K562 (cell line): ENCODE results near the gene KRTAP10-8. TPM values are rescaled to one million over a fixed set of nuclear protein-coding genes. Genes with fewer than 3 reads are reported as not detected.

Source experiments
- ATAC-seq: fragments of 200-7000 bp; cut with Tn5 transposase; 3 replicates; pipeline ENCODE4 v1.9.1; 2020; ENCODE audit warnings: moderate library complexity
- BruUV-seq: library from RNA; stranded (reverse); fragments of 400-500 nt; replicated peaks from 2 replicates; lab custom pipeline; 2021; lab: Mats Ljungman, UMichigan
- CTCF ChIA-PET: fragments of 300-600 bp; formaldehyde crosslinking; extraction: SDS; loops from one replicate; lab custom pipeline; 2021; ENCODE audit warnings: low intra/inter-chr PET ratio; lab: Yijun Ruan, JAX
- POLR2A ChIA-PET: fragments of 300-600, 350-650 bp; sonication (Branson Sonifier 250); formaldehyde crosslinking; extraction: SDS; loops from one replicate; lab custom pipeline; 2021; ENCODE audit warnings: antibody characterized with exemption, inconsistent platforms; lab: Yijun Ruan, JAX
- DNase-seq, 4 experiments: peaks; one replicate each; pipeline versions ENCODE4 v3.0.0 to v3.0.0-alpha.2; 2011 to 2018; ENCODE audit warnings: low spot score in 3 of 4, mixed read lengths in 3 of 4; ENCODE audit errors: extremely low read depth in 1 of 4
- FAIRE-seq: peaks from 2 replicates; lab custom pipeline; 2011; peaks lifted over from hg19 to GRCh38; lab: Jason Lieb, UNC
- H2AFZ ChIP-seq: 2 replicates; pipeline ENCODE4 v1.6.0; 2011; ENCODE audit warnings: low read depth, low read length, control low read depth, inconsistent platforms
- H3K27ac ChIP-seq: fragments of 200-600 bp; 3 replicates; pipeline ENCODE4 v1.8.0; 2011; ENCODE audit warnings: low read depth, mild to moderate bottlenecking, control low read depth, inconsistent platforms, low read length, moderate library complexity, mixed read lengths; ENCODE audit errors: extremely low read depth
- H3K27me3 ChIP-seq, 2 experiments: fragments of 300-600 bp in 1 of 2; 2 replicates in 1 of 2; 3 replicates in 1 of 2; pipeline versions ENCODE4 v1.6.0 to v1.8.0; 2011; ENCODE audit warnings: inconsistent platforms in 2 of 2, low read length in 2 of 2, mild to moderate bottlenecking in 1 of 2, mixed read lengths in 1 of 2, moderate library complexity in 1 of 2; ENCODE audit not compliant: control insufficient read depth in 2 of 2, insufficient read depth in 2 of 2
- H3K36me3 ChIP-seq: fragments of 300-600 bp; 3 replicates; pipeline ENCODE4 v1.8.0; 2011; ENCODE audit warnings: mild to moderate bottlenecking, low read length, inconsistent platforms; ENCODE audit not compliant: control insufficient read depth, insufficient read depth
- H3K4me1 ChIP-seq, 2 experiments: fragments of 200-600 bp in 1 of 2; replicated peaks in 1 of 2; 2 replicates in 1 of 2; 3 replicates in 1 of 2; pipeline versions ENCODE4 v1.5.1 to v1.8.0; 2011; ENCODE audit warnings: inconsistent platforms in 2 of 2, low read length in 2 of 2, mild to moderate bottlenecking in 1 of 2, mixed read lengths in 1 of 2, moderate library complexity in 1 of 2; ENCODE audit not compliant: control insufficient read depth in 2 of 2, insufficient read depth in 2 of 2
- H3K4me2 ChIP-seq: 2 replicates; pipeline ENCODE4 v1.6.1; 2011; ENCODE audit warnings: low read length, control low read depth, inconsistent platforms, mixed read lengths; ENCODE audit not compliant: insufficient read depth
- H3K4me3 ChIP-seq: fragments of 200-600 bp; sonication (generic), shearing (Covaris generic); 2 replicates; pipeline ENCODE4 v1.5.1; 2016; ENCODE audit warnings: control low read depth, inconsistent platforms
- H3K79me2 ChIP-seq: fragments of 200-600 bp; 3 replicates; pipeline ENCODE4 v1.8.0; 2011; ENCODE audit warnings: low read length, inconsistent platforms; ENCODE audit not compliant: control insufficient read depth, insufficient read depth
- H3K9ac ChIP-seq, 2 experiments: 2 replicates each; pipeline versions ENCODE4 v1.6.0 to v1.6.1; 2011; ENCODE audit warnings: low read depth in 2 of 2, low read length in 2 of 2, control low read depth in 1 of 2, inconsistent platforms in 1 of 2, mild to moderate bottlenecking in 1 of 2, mixed read lengths in 1 of 2; ENCODE audit not compliant: insufficient read depth in 1 of 2
- H3K9me1 ChIP-seq: one replicate; pipeline ENCODE4 v1.6.0; 2011; ENCODE audit warnings: inconsistent platforms, mild to moderate bottlenecking, low read length, moderate library complexity; ENCODE audit not compliant: control insufficient read depth, insufficient read depth
- H3K9me3 ChIP-seq: replicated peaks from 2 replicates; pipeline ENCODE4 v1.5.1; 2011; ENCODE audit warnings: low read depth, low read length, inconsistent platforms; ENCODE audit not compliant: control insufficient read depth, insufficient read depth
- H4K20me1 ChIP-seq: replicated peaks from 2 replicates; pipeline ENCODE4 v1.6.1; 2011; ENCODE audit warnings: low read length, inconsistent platforms, mixed read lengths; ENCODE audit not compliant: control insufficient read depth, insufficient read depth
- ARID3B ChIP-seq: fragments of 250-450 bp; sonication (Bioruptor Pico); IDR thresholded peaks from 2 replicates; pipeline ENCODE4 v1.4.0; 2020; ENCODE audit warnings: borderline replicate concordance
- CREB5 ChIP-seq: fragments of 250-450 bp; sonication (Bioruptor Pico); IDR thresholded peaks from 2 replicates; pipeline ENCODE4 v1.5.0; 2020; ENCODE audit warnings: mild to moderate bottlenecking
- FOXJ2 ChIP-seq: fragments of 200-800 bp; sonication (Bioruptor generic); IDR thresholded peaks from 2 replicates; pipeline ENCODE4 v1.6.1; 2016; ENCODE audit warnings: missing genetic modification characterization, missing compliant biosample characterization
- KDM1A ChIP-seq, 2 experiments: fragments of 450-650 bp; IDR thresholded peaks; 2 replicates each; pipeline ENCODE4 v1.6.1; 2016; ENCODE audit warnings: mild to moderate bottlenecking in 2 of 2
- PURB ChIP-seq: sonication (generic); formaldehyde crosslinking; IDR thresholded peaks from 2 replicates; pipeline ENCODE4 v1.9.0; 2021; ENCODE audit warnings: low read depth, mild to moderate bottlenecking, missing genetic modification reagents
- RBM25 ChIP-seq: fragments of 200-400 bp; formaldehyde crosslinking; IDR thresholded peaks from 2 replicates; pipeline ENCODE4 v1.6.1; 2018; ENCODE audit warnings: low read length, low read depth, moderate library complexity; ENCODE audit not compliant: severe bottlenecking
- ZNF146 ChIP-seq: IDR thresholded peaks from one replicate; pipeline ENCODE4 v1.6.1; 2018; ENCODE audit warnings: missing compliant biosample characterization; ENCODE audit not compliant: unreplicated experiment
- WGBS: fragments of 100-300 bp; shearing (Covaris generic); methylation state at CpG from one replicate; pipeline ENCODE4 v1.1.6; 2016; ENCODE audit warnings: low coverage, mixed read lengths; ENCODE audit not compliant: insufficient coverage; ENCODE audit errors: missing lambda C conversion rate; 5-methylcytosine and 5-hydroxymethylcytosine counted together
- in situ Hi-C: fragments of 300-500 bp; cut with MboI; formaldehyde crosslinking; loops from 4 replicates; pipeline ENCODE4 v1.15.0; 2018; ENCODE audit warnings: inconsistent platforms, mixed read lengths
- intact Hi-C: fragments of 100-400 bp; cut with micrococcal nuclease; formaldehyde crosslinking; loops from 2 replicates; pipeline ENCODE4 v1.14.2; 2022
- polyA plus RNA-seq, 8 experiments: library from polyadenylated mRNA; depleted of rRNA in 4 of 8; stranded (reverse) in 5 of 8; unstranded in 3 of 8; fragments of >200 nt; fragmentation: Nextera tagmentation in 2 of 8; fragmentation: Illumina TruSeq in 1 of 8; extraction: Ambion mirVana in 2 of 8; extraction: Trizol in 1 of 8; gene quantifications; 2 replicates each; pipeline versions ENCODE4 v1.2.1 to v1.2.3, GENCODE V29; 2011 to 2014; ENCODE audit warnings: inconsistent platforms in 1 of 8, missing spikeins in 1 of 8
- total RNA-seq, 7 experiments: library from RNA; depleted of rRNA in 6 of 7; stranded (reverse); fragments of >200 nt in 6 of 7; fragmentation: Illumina TruSeq in 2 of 7; extraction: Trizol in 2 of 7; gene quantifications; 2 replicates each; pipeline versions ENCODE4 v1.2.1 to v1.2.3, GENCODE V29; 2011 to 2021; ENCODE audit warnings: low replicate concordance in 1 of 7

Gene KRTAP10-8
- total and polyA plus RNA-seq, 9 of the 15 experiments (the other 6 are each of a cell fraction or from before 2014, with no cell fraction given): not detected

- no peak for ATAC-seq
- Histone ChIP-seq H3K27ac (no peak overlapping the region), H3K36me3 (no peaks in the 10 kb centered on the region), H3K9me1 (no peaks in the 10 kb centered on the region), H3K4me1 (peaks cover 14 to 37% of the 10 kb centered on the region in 2 experiments), H3K4me2 (no peak overlapping the region), H2AFZ (no peak overlapping the region), H3K9me3 (no peaks in the 10 kb centered on the region; the same call in 1 of the 2 replicates), H3K4me3 (no peak overlapping the region), H3K79me2 (no peaks in the 10 kb centered on the region), H3K9ac (no peak overlapping the region), H4K20me1 (no peaks in the 10 kb centered on the region), H3K27me3 (peaks cover 0 to 9% of the 10 kb centered on the region in 2 experiments; a peak in 1 of 5 replicates)
- BruUV-seq: no TSS peak
- in situ Hi-C loops: no loop called here
- CTCF ChIA-PET: no interaction called here
- intact Hi-C loops: no loop called here
- 4% methylated on average over 2 of the region's 2 CpGs for WGBS
- DNase-seq: no peak
- TF ChIP-seq KDM1A (IDR thresholded peaks at IDR 0.05): 0 out of 4 replicates have a peak, but pooled peaks of 1 of the 2 experiments have one; percentile 8
- TF ChIP-seq ARID3B (CRISPR knock-in tag): no peak
- no peak for TF ChIP-seq CREB5
- TF ChIP-seq PURB (CRISPR knock-in tag): no peak
- no peak for TF ChIP-seq FOXJ2 (tag)
- TF ChIP-seq RBM25: peak; percentile 48
- TF ChIP-seq ZNF146 (CRISPR knock-in tag): peak; percentile 64
- no peak for FAIRE-seq
- POLR2A ChIA-PET: no interaction called here
Measured at GRCh38 chr21:44589094-44589493, 22.8 kb upstream of the KRTAP10-8 start.
